GM18511 (cell line): ENCODE results near the gene B3GNT2.
A peak's percentile ranks its signal among the peaks of the same experiment; 100 is the strongest.
"Not testable (repeated sequence)": the region's sequence is repeated elsewhere in the genome, so short reads cannot be mapped to it uniquely, and the experiment has no call there.

Source experiments
- ATAC-seq: cut with Tn5 transposase; IDR thresholded peaks from one replicate; pipeline ENCODE4 v1.9.1; 2021; ENCODE audit warnings: mild to moderate bottlenecking, moderate library complexity; ENCODE audit not compliant: unreplicated experiment

Gene B3GNT2

GRCh38 chr2:62184512-62185230, 11.2 kb upstream of the B3GNT2 start:
- no peak for ATAC-seq

- ATAC-seq = no peak
Observed at GRCh38 chr2:62185475-62186155, 10.3 kb upstream of the B3GNT2 start.

GRCh38 chr2:62186156-62186905, 9.6 kb upstream of the B3GNT2 start:
- ATAC-seq = no peak

GRCh38 chr2:62187246-62187645, 8.7 kb upstream of the B3GNT2 start:
- ATAC-seq = no peak

- no peak for ATAC-seq
Observed at GRCh38 chr2:62188416-62188815, 7.5 kb upstream of the B3GNT2 start.

GRCh38 chr2:62189196-62189595, 6.7 kb upstream of the B3GNT2 start:
- ATAC-seq = no peak

- no peak for ATAC-seq
Observed at GRCh38 chr2:62192811-62193210, 3.1 kb upstream of the B3GNT2 start.

- ATAC-seq = no peak
Observed at GRCh38 chr2:62194558-62195420, 1.1 kb upstream of the B3GNT2 start.

- ATAC-seq = peak; percentile 24
Observed at GRCh38 chr2:62196278-62196901, 475 bp downstream of the B3GNT2 start.

GRCh38 chr2:62197011-62197924, 1.4 kb downstream of the B3GNT2 start:
- ATAC-seq = no peak

GRCh38 chr2:62197925-62198633, 2.2 kb downstream of the B3GNT2 start:
- ATAC-seq = no peak

- ATAC-seq = not testable (repeated sequence)
Observed at GRCh38 chr2:62198854-62199253, 2.9 kb downstream of the B3GNT2 start.

- ATAC-seq = no peak
Observed at GRCh38 chr2:62199392-62200125, 3.6 kb downstream of the B3GNT2 start.

GRCh38 chr2:62200291-62200841, 4.5 kb downstream of the B3GNT2 start:
- no peak for ATAC-seq

GRCh38 chr2:62200868-62201267, 5.0 kb downstream of the B3GNT2 start:
- no peak for ATAC-seq

GRCh38 chr2:62201307-62201706, 5.4 kb downstream of the B3GNT2 start:
- ATAC-seq = no peak

- peak; percentile 57 for ATAC-seq
Observed at GRCh38 chr2:62202019-62202722, 6.3 kb downstream of the B3GNT2 start.
